D721Med (cell line): Measurements from ENCODE around the gene SPATS2.
A peak's percentile ranks its signal among the peaks of the same experiment; 100 is the strongest.

Experiments used
- DNase-seq: peaks from one replicate; pipeline ENCODE4 v3.0.0; 2011; ENCODE audit warnings: low spot score; ENCODE audit not compliant: insufficient read length
- FAIRE-seq: peaks from 2 replicates; lab custom pipeline; 2011; peaks lifted over from hg19 to GRCh38; lab: Jason Lieb, UNC
- CTCF ChIP-seq: IDR thresholded peaks from 2 replicates; pipeline ENCODE4 v1.5.1; 2012; ENCODE audit warnings: mild to moderate bottlenecking, control low read depth; ENCODE audit not compliant: insufficient read depth; ENCODE audit errors: missing control alignments

The SPATS2 gene

DNA sequence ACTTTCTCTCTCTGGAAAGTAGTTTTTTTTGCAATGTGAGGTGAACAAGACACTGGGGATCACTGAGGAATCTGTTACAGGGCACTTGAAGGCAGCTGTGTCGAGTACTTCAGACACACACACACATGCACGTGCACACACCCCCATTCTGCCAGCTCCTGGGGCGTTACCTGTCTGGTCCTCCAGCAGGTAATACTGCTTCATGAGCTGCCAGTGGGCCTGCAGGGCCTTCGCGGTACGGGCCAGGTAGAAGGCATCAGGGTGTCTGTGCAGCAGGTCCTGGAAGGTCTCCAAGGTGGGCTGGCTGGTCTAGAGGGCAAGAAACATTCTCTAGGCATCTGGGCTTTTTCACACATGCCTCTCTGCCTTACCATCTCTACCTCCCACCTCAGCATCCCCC, 195.6 kb downstream of the SPATS2 start:
- FAIRE-seq (no peak), DNase-seq (no peak)
- no peak for TF ChIP-seq CTCF

GRCh38 chr12:49563951-49564685, 196.9 kb downstream of the SPATS2 start:
- DNase-seq: no peak
- FAIRE-seq: no peak
- no peak for TF ChIP-seq CTCF

DNA sequence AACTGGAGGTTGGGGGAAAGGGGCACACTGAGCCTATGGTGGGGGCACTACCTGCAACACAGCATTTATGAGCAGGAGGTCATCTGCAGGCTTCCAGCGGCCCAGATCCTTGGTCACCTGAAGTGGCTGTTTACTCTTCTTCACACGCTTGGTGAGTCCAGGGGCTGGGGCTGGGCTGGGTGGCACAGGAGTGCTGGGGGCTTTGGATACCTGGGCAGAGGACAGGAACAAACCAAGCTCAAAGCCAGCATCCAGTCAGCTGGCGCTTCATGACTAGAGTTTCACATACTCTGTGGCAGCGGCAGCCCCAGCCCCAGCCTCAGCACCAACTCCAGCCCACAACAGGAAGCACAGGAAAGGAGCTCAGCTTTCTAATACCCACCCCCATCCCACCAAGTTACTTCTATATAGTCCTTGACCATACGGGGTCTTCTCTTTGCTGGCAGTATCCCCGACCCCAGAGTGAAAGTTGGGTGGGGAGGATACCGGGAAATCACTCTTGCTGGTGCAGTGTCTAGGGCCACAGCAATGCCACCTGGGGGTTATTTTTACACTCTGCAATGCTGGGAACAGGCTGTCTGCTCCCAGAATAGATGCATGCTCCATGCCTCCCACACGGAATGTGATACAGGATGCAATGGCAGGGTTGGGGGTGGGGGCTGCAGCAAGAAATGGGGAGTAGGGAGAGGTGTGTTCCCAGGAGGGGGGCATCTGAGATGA, 197.6 kb downstream of the SPATS2 start:
- TF ChIP-seq CTCF: no peak
- peak; percentile 8 for DNase-seq
- no peak for FAIRE-seq

DNA sequence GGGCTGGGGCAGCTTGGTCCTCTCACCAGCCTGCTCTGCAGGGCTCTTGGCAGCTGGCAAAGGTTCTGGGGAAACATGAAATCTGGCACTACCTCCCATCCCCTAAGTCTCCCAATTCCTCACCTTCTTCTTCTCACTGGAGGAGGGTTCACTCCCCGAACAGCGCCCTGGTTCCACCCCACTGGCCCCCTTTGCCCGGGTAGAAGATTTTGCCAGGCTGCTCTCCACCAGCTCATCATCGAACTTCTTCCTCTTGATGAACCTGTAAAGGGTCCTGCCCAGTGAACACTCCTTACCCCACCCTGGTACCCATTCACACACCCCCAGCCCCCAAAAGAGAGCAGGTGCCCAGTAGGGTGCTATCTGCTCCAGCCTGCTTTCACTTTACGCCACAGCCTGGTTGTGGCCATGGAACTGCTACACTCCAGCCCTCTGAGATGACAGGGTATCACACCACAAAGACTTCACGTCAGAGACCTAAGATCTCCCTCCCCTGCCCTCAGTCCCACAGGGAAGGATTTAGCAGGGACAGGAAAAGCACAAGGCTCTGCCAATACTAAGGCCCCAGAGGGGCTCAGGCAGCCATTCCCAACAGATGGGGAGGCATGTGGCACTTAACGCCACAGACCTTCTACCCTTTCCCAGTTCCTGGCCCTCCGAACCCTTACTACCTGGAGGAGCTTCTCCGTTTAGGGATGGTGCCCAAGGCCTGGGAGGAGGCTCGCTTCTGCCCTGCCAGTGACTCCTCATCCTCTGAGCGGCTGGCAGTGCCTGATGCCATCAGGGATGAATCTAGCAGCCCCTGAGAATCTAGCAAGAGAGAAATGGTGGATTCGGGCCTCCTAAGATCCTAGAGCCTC, 198.4 kb downstream of the SPATS2 start:
- TF ChIP-seq CTCF: no peak
- FAIRE-seq: no peak
- no peak for DNase-seq

DNA sequence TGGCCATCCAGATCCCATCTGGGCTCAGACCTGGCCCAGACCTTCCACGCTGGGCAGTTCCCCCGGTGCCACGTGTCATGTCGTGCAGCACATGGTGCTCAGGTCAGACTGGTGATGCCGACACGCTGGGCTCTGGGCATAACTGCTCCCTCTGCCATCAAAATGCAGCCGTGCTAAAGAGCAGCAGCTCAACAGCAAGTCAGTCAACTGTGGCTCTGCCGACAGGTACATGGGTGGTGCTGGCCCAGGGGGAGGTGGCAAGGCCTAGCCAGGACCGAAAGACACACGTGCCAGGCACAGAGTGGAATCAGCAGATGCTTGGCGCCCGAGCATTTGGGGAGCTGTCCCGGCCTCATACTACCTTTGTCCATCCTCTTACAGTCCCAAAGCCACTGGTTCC, 199.1 kb downstream of the SPATS2 start:
- no peak for TF ChIP-seq CTCF
- no peak for FAIRE-seq

DNA sequence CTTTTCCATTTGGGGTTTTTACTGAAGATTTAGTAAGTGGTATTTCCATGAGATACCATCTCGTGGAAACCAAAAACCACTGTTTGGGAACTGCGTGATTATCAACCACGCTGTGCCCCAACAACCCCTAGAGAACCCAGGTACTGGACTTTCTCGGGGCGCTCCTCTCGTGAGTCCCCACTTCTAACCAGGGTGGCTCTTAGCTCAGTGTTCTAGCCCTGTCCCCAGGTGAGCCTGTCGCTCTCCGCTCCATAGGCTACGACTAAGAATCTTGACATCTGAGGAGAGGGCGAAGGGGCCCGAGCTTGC, 200.0 kb downstream of the SPATS2 start:
- no peak for DNase-seq
- no peak for FAIRE-seq
- no peak for TF ChIP-seq CTCF

More for the DNA sequence above, 199.1 kb downstream of the SPATS2 start:
- DNase-seq: no peak
